Stomach (tissue), 9 donors: Measurements from ENCODE around the gene RNF32. TPM values are rescaled to one million over a fixed set of nuclear protein-coding genes. Genes with fewer than 3 reads are reported as not detected.

Source experiments
- DNase-seq, 2 donors: peaks; one replicate each; pipeline versions ENCODE4 v3.0.0 to v3.0.0-alpha.2; 2013 to 2019
- H3K27ac ChIP-seq, 5 donors: fragments of 200-600 bp in 4 of 5; sonication (generic) in 4 of 5; one replicate each; pipeline ENCODE4 v1.5.1; 2013 to 2019; ENCODE audit warnings: mild to moderate bottlenecking in 1 of 5, moderate library complexity in 1 of 5
- H3K27me3 ChIP-seq, 3 donors: fragments of 200-600 bp; sonication (generic); one replicate each; pipeline ENCODE4 v1.5.1; 2017 to 2019; ENCODE audit warnings: mixed run types in 1 of 3
- H3K36me3 ChIP-seq, 4 donors: fragments of 200-600 bp; sonication (generic); 1 replicate in 3 of 4; 2 replicates in 1 of 4; pipeline ENCODE4 v1.5.1; 2016 to 2019
- H3K4me1 ChIP-seq, 4 donors: fragments of 200-600 bp; sonication (generic); one replicate each; pipeline ENCODE4 v1.5.1; 2016 to 2019
- H3K4me3 ChIP-seq, 4 donors: fragments of 200-600 bp; sonication (generic) in 3 of 4; one replicate each; pipeline ENCODE4 v1.5.1; 2016 to 2019; ENCODE audit warnings: mild to moderate bottlenecking in 1 of 4
- H3K9me3 ChIP-seq, 4 donors: fragments of 200-600 bp; sonication (generic); one replicate each; pipeline ENCODE4 v1.5.1; 2016 to 2019
- CTCF ChIP-seq, 7 experiments: fragments of 450-650 bp in 4 of 7; fragments of 200-600 bp in 3 of 7; sonication (generic) in 3 of 7; IDR thresholded peaks; one replicate each; pipeline ENCODE4 v1.5.1; 2016 to 2019; ENCODE audit warnings: antibody characterized with exemption in 7 of 7, control low read depth in 2 of 7, mild to moderate bottlenecking in 1 of 7
- EP300 ChIP-seq: sonication (generic); formaldehyde crosslinking; IDR thresholded peaks from one replicate; pipeline ENCODE4 v1.6.1; 2017; ENCODE audit warnings: antibody characterized with exemption
- POLR2A ChIP-seq, 4 donors: fragments of 450-650 bp; IDR thresholded peaks; one replicate each; pipeline ENCODE4 v1.6.1; 2016; ENCODE audit warnings: antibody characterized with exemption in 4 of 4, control low read depth in 2 of 4, mild to moderate bottlenecking in 1 of 4, moderate library complexity in 1 of 4
- POLR2AphosphoS5 ChIP-seq, 3 donors: sonication (generic); formaldehyde crosslinking; IDR thresholded peaks; one replicate each; pipeline ENCODE4 v1.6.1; 2016; ENCODE audit warnings: antibody characterized with exemption in 3 of 3
- WGBS, 5 donors: extraction: QIAGEN DNeasy Blood & Tissue Kit in 3 of 5; methylation state at CpG; one replicate each; pipeline versions ENCODE4 v1.1.5 to v1.1.7; 2013 to 2018; 5-methylcytosine and 5-hydroxymethylcytosine counted together
- intact Hi-C: fragments of 100-400 bp; cut with DNase I; formaldehyde crosslinking; loops from one replicate; pipeline ENCODE4 v1.15.1; 2023; ENCODE audit warnings: low total_unique reads
- polyA plus RNA-seq, 3 donors: library from polyadenylated mRNA; stranded (reverse); fragments of 200-250 nt; gene quantifications; one replicate each; pipeline ENCODE4 v1.2.3, GENCODE V29; 2013
- total RNA-seq, 5 donors: library from RNA; depleted of rRNA; stranded (reverse); fragments of >200 nt; gene quantifications; one replicate each; pipeline versions ENCODE4 v1.1.0 to v1.2.3, GENCODE V29; 2014 to 2016
- donor health status: healthy with polysubstance abuse.
- donor health status: Bipolar disorder and iron deficiency.
- donor health status: healthy.

RNF32 gene
- total and polyA plus RNA-seq, 8 donors = 1.2 to 4.7 (median 2.4) TPM; not detected in 2

- no peaks in the 10 kb centered on the region for H3K9me3 ChIP-seq
- 87 to 92% (median 91%) methylated on average over 21 to 22 of the region's 22 CpGs for WGBS, 5 donors
- no peak overlapping the region for H3K27ac ChIP-seq
- TF ChIP-seq EP300 (no peak), POLR2AphosphoS5 (IDR thresholded peaks at IDR 0.05) (no peak), CTCF (IDR thresholded peaks at IDR 0.05) (no peak), POLR2A (IDR thresholded peaks at IDR 0.05) (no peak)
- H3K36me3 ChIP-seq = peaks cover 0 to 16% (median 0%) of the 10 kb centered on the region in 4 donors
- no peak for DNase-seq
- intact Hi-C loops = no loop called here
- peaks cover 16 to 37% (median 31%) of the 10 kb centered on the region in 4 donors for H3K4me1 ChIP-seq
- H3K27me3 ChIP-seq = peaks cover 0 to 22% (median 7%) of the 10 kb centered on the region in 3 donors
- H3K4me3 ChIP-seq = no peak overlapping the region
Observed at GRCh38 chr7:156604836-156605695, 35.5 kb upstream of the RNF32 start.

- no peak for DNase-seq
- H3K36me3 ChIP-seq = peaks cover 0 to 7% (median 0%) of the 10 kb centered on the region in 4 donors
- peaks cover 23 to 40% (median 35%) of the 10 kb centered on the region in 4 donors for H3K4me1 ChIP-seq
- H3K4me3 ChIP-seq = no peak overlapping the region
- no peak overlapping the region for H3K27ac ChIP-seq
- TF ChIP-seq POLR2A (IDR thresholded peaks at IDR 0.05) = no peak
- TF ChIP-seq CTCF (IDR thresholded peaks at IDR 0.05) = no peak
- TF ChIP-seq POLR2AphosphoS5 (IDR thresholded peaks at IDR 0.05) = no peak
- no peak for TF ChIP-seq EP300
- peaks cover 0 to 22% (median 7%) of the 10 kb centered on the region in 3 donors for H3K27me3 ChIP-seq
- no peaks in the 10 kb centered on the region for H3K9me3 ChIP-seq
- intact Hi-C loops = no loop called here
- 67 to 79% (median 76%) methylated on average over 5 of the region's 5 CpGs for WGBS, 5 donors
Observed at GRCh38 chr7:156606135-156606534, 34.4 kb upstream of the RNF32 start.

GRCh38 chr7:156606691-156607331, 33.8 kb upstream of the RNF32 start:
- Histone ChIP-seq H3K4me1 (peaks cover 23 to 40% (median 35%) of the 10 kb centered on the region in 4 donors), H3K9me3 (no peaks in the 10 kb centered on the region), H3K4me3 (peak overlapping the region; percentile 50 to 53 (median 50)), H3K27me3 (peaks cover 0 to 22% (median 7%) of the 10 kb centered on the region in 3 donors), H3K36me3 (peaks cover 0 to under 1% (median 0%) of the 10 kb centered on the region in 4 donors), H3K27ac (peak overlapping the region in 4 of 5 donors; percentile 28 to 68 (median 52))
- intact Hi-C loops = no loop called here
- 61 to 80% (median 76%) methylated on average over 11 to 14 of the region's 14 CpGs for WGBS, 5 donors
- DNase-seq = no peak
- TF ChIP-seq POLR2A (IDR thresholded peaks at IDR 0.05) (no peak), CTCF (IDR thresholded peaks at IDR 0.05) (no peak), EP300 (no peak), POLR2AphosphoS5 (IDR thresholded peaks at IDR 0.05) (no peak)
